ENCODE results near the gene B3GNT5. TPM values are rescaled to one million over a fixed set of nuclear protein-coding genes. Genes with fewer than 3 reads are reported as not detected.

Gene B3GNT5
- total and polyA plus RNA-seq, 2 of the 8 experiments (the other 6 are each of a cell fraction or from before 2014, with no cell fraction given): 2.4 to 9.7 TPM

- Histone ChIP-seq H3K4ac (replicated peaks; ENCODE audit: insufficient read length, low read depth, low read length) (no peak overlapping the region), H2BK5ac (ENCODE audit: low read depth, low read length) (no peak overlapping the region), H3K4me1 (replicated peaks in 1 of 4; ENCODE audit: control insufficient read depth in 3 of 4, insufficient read depth in 4 of 4, low read length in 3 of 4) (no peaks in the 10 kb centered on the region), H2BK120ac (replicated peaks; ENCODE audit: low read depth, low read length) (no peak overlapping the region), H3K4me3 (ENCODE audit: extremely low read depth in 1 of 4, insufficient read depth in 2 of 4, low read depth in 3 of 4, low read length in 4 of 4) (no peak overlapping the region), H3K9ac (replicated peaks in 1 of 4; ENCODE audit: extremely low read depth in 1 of 4, low read depth in 3 of 4, low read length in 3 of 4) (no peak overlapping the region), H3K23me2 (ENCODE audit: low read depth, low read length) (no peaks in the 10 kb centered on the region; the same call in 1 of the 2 replicates), H3K79me2 (ENCODE audit: control insufficient read depth in 1 of 2, insufficient read depth in 2 of 2, low read length in 2 of 2) (no peaks in the 10 kb centered on the region), H3K79me1 (ENCODE audit: low read depth, low read length) (no peaks in the 10 kb centered on the region), H3K18ac (ENCODE audit: extremely low read depth, low read length) (no peak overlapping the region), H2BK20ac (ENCODE audit: low read length) (no peak overlapping the region), H2BK12ac (ENCODE audit: low read depth, low read length) (no peak overlapping the region), H2AFZ (ENCODE audit: low read length) (no peak overlapping the region), H3K27ac (ENCODE audit: low read depth, low read length) (no peak overlapping the region), H2BK15ac (ENCODE audit: low read length) (no peak overlapping the region), H3K9me3 (ENCODE audit: insufficient read depth in 2 of 2, low read depth in 1 of 2, low read length in 1 of 2) (no peaks in the 10 kb centered on the region), H4K91ac (replicated peaks; ENCODE audit: insufficient read length, low read length) (no peak overlapping the region), H4K20me1 (replicated peaks in 1 of 2; ENCODE audit: control insufficient read depth in 1 of 2, insufficient read depth in 2 of 2, low read length in 2 of 2) (no peaks in the 10 kb centered on the region), H3K14ac (ENCODE audit: insufficient read length) (no peak overlapping the region), H2AK5ac (ENCODE audit: low read depth, low read length) (no peak overlapping the region), H3K23ac (ENCODE audit: insufficient read length) (no peak overlapping the region), H3K27me3 (replicated peaks in 1 of 4; ENCODE audit: control insufficient read depth in 3 of 4, extremely low read depth in 1 of 4, insufficient read depth in 3 of 4, low read length in 3 of 4) (no peaks in the 10 kb centered on the region), H3K36me3 (ENCODE audit: control insufficient read depth in 2 of 4, insufficient read depth in 4 of 4, low read length in 3 of 4) (peaks cover 0 to 6% (median 3%) of the 10 kb centered on the region in 4 experiments; a peak in 2 of 8 replicates), H3K56ac (replicated peaks; ENCODE audit: insufficient read length, low read depth, low read length) (no peak overlapping the region), H3K4me2 (ENCODE audit: insufficient read depth in 1 of 2, low read depth in 2 of 2, low read length in 2 of 2) (no peak overlapping the region), H4K5ac (ENCODE audit: insufficient read length, low read depth, low read length) (no peak overlapping the region), H4K8ac (ENCODE audit: extremely low read depth, insufficient read depth, low read length) (no peak overlapping the region)
- CTCF ChIA-PET (ENCODE audit: partially characterized antibody): interaction anchor here (0.6 to 1.4 kb wide), 3 partner anchors 11 to 108 kb away, joined by 3 to 4 read pairs (median 4); no protein-coding TSS in a partner anchor
- POLR2A ChIA-PET (ENCODE audit: partially characterized antibody): no interaction called here
- 98 to 100% methylated on average over 2 to 5 of the region's 5 CpGs for WGBS, 2 experiments (ENCODE audit: extremely low coverage in 1 of 2, insufficient coverage in 1 of 2, insufficient read length in 1 of 2, insufficient replicate concordance in 2 of 2, low coverage in 1 of 2, low lambda C conversion rate in 2 of 2, missing lambda C conversion rate in 1 of 2)
- FAIRE-seq (no peak), DNase-seq (ENCODE audit: low read depth in 1 of 2, low spot score in 2 of 2) (no peak)
- TF ChIP-seq EZH2 (IDR thresholded peaks at IDR 0.05; ENCODE audit: low read depth, low read length, severe bottlenecking) (no peak), POLR2AphosphoS5 (IDR thresholded peaks at IDR 0.05; ENCODE audit: low read depth, low read length) (no peak), TAF7 (optimal IDR thresholded peaks at IDR 0.05; ENCODE audit: borderline replicate concordance, low read depth, low read length) (no peak), NRF1 (IDR thresholded peaks at IDR 0.05; ENCODE audit: low read depth, low read length) (no peak), SIRT6 (IDR thresholded peaks at IDR 0.05; ENCODE audit: low read length) (no peak), CEBPB (IDR thresholded peaks at IDR 0.05; ENCODE audit: low read depth, low read length) (no peak), ATF2 (IDR thresholded peaks at IDR 0.05; ENCODE audit: low read length) (no peak), POU5F1 (IDR thresholded peaks at IDR 0.05; ENCODE audit: low read depth, low read length) (no peak), SP1 (IDR thresholded peaks at IDR 0.05; ENCODE audit: low read depth, low read length) (no peak), SP4 (IDR thresholded peaks at IDR 0.05; ENCODE audit: low read length) (no peak), CTCF (IDR thresholded peaks at IDR 0.05; ENCODE audit: control extremely low read depth in 1 of 3, insufficient read depth in 1 of 3, low read depth in 1 of 3, low read length in 3 of 3) (no peak)
These were observed 21.6 kb downstream of the B3GNT5 start for GRCh38 chr3:183274609-183275008.

All from H1 (cell line).